Stimulated activated CD4-positive, alpha-beta T cell treated with anti-CD3 and anti-CD28 coated beads, TNF-alpha, amount 100 ng/mL, for 1 hour (primary cell): Measurements from ENCODE around the gene ABHD8.

Experiments used
- DNase-seq, 3 donors: peaks; one replicate each; pipeline ENCODE4 v3.0.0-alpha.2; 2020; ENCODE audit warnings: low read depth in 3 of 3, low spot score in 1 of 3

Gene ABHD8

DNA sequence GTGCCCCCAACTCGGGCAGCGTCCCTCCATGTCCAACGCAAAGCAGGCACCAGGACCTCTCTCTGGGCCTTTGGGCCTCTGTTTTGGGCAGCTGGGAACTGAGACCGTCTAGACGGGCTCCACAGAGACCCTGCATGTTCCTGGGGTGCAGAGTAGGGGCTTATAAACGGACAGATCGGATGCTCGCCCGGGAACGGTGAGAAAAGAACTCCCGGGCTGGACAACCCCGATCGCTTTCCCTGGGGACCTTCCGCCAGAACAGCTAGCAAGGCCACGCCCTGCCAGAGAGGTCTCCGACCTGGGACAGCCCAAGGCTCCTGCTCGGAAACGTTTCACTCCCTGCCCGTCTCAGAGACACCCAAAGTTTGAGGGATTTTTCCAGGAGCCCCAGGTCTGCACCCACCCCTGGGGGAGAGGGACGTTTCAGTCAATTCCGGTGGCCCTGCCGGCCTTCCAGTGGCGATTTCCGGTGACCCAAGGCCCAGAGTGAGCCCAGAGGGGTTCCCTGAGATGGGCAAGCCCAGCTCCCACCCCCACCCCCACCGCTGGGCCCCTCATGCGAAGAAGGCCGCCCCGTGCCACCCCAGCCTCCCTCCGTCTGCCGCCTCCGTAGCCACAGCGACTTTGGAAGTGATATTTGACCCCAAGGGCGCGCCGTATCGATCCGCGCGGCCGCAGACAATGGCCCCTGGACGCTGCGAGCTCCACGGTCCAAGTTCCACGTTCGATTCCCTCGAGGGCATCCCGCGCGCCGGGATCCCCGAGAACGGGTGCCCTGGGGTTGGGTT lies 59.2 kb downstream of the ABHD8 start:
- DNase-seq, result no peak

DNA sequence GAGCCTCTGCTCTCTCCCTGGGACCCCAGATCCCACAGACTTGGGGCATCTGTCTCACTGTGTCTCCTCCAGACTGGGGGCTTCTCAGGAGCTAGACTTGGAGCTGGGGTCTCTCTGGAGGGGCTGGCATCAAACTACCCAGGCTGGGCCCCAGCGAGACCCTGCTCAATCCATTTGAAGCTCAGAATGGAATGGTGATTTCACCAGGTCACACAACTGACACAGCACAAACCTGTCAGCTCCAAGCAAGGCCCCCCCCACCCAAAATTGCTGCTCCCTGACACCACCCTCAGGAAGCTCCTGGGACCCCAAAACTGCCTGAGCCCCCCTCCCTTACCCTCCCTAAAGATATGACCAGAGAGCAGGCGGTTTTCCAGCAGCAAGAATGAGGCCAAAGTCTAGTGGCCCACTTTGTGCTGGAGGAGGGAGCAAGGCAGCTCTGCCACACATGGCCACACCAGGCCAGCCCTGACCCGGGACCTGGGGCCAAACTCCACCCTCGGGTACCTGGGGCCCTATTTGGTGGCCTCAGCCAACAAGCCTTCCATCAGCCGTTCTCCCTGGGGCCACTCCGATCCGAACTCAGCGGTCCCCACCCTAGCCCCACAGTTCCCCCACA lies 59.9 kb downstream of the ABHD8 start:
- DNase-seq, result no peak

DNA sequence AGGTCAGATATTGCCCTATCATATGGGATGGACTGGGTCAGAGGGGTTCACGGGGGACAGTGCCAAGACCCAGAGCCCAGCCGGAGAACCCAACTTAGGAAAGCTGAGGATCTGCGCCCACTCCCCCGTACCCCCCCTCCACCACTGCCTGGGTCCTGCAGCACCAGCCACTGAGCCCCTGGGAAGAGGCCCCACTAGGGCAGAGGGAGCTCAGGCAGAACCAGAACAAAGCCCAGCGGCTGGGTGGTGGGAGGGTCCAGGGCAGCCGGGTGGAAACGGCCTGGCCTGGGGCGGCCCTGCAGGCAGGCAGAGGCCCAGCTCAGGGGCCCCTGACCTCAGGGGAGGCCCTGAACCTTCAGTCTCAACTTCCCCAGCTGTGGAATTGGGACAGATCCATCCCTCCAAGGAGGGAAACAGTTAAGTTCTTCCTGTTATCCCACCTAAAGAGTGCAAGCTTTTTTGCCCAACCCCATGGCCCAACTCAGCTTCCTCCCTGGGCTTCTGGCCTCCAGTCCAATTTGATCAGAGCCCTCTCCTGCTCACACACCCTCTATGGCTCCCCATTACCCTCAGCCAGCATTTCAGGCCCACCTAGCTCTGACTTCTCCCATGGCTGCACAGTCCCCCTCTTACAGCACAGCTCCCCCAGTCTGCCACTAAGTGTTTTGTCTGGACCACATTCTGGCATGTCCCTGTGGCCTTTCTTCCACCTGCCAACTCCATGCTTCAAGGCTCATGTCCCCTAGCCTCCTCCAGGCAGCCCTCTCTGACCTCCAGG lies 60.6 kb downstream of the ABHD8 start:
- no peak for DNase-seq
